Measurements from ENCODE around the gene PRPF4. TPM values are rescaled to one million over a fixed set of nuclear protein-coding genes. Genes with fewer than 3 reads are reported as not detected.

Gene PRPF4
- total RNA-seq, 3 donors from 2014 or later, result 13.2 to 18.4 (median 15.8) TPM

DNA sequence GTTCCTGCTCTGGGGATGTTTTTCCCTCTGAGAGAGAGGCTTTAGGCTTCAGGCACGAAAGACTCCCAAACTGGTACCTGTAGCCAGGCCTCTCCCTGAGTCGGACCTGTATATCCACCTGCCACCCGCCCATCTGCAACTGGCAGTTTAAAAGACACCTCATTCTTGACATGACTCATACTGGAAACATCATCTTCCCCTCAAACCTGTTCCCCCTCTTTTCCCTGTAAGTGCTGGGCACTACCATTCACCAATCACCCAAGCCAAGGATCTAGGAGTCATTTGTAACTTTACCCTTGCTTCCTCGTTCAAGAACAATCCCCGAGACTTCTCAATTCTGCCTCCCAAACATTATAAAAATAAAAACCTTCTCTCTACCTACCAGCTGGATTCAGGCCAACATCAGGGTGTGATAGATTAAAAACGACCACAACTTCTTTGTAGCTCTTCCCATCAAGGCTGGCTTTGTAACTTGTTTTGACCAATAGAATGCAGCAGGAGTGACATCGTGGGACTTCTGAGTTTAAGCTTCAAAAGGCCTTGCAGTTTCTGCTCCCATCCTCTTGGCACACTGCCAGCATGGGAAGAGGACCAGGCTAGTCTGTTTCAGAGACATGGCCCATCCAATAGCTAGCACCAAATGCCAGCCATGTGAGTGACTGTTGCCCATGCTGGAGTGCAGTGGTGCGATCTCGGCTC is 66.4 kb downstream of the PRPF4 start:
- Histone ChIP-seq H3K4me3 (no peak overlapping the region), H3K9me3 (no peaks in the 10 kb centered on the region), H3K36me3 (ENCODE audit: low read depth) (no peaks in the 10 kb centered on the region), H3K4me1 (ENCODE audit: low read depth) (peaks cover 12% of the 10 kb centered on the region)
- intact Hi-C loops (cut with DNase I, micrococcal nuclease), result no loop called here
- DNase-seq (peak in 1 of 3 donors; percentile 20), ATAC-seq (peak; percentile 29)
- TF ChIP-seq, protein P1, sequence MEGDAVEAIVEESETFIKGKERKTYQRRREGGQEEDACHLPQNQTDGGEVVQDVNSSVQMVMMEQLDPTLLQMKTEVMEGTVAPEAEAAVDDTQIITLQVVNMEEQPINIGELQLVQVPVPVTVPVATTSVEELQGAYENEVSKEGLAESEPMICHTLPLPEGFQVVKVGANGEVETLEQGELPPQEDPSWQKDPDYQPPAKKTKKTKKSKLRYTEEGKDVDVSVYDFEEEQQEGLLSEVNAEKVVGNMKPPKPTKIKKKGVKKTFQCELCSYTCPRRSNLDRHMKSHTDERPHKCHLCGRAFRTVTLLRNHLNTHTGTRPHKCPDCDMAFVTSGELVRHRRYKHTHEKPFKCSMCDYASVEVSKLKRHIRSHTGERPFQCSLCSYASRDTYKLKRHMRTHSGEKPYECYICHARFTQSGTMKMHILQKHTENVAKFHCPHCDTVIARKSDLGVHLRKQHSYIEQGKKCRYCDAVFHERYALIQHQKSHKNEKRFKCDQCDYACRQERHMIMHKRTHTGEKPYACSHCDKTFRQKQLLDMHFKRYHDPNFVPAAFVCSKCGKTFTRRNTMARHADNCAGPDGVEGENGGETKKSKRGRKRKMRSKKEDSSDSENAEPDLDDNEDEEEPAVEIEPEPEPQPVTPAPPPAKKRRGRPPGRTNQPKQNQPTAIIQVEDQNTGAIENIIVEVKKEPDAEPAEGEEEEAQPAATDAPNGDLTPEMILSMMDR (IDR thresholded peaks at IDR 0.05), result no peak

Other genes with a start within 250 kb of the PRPF4 start
- 1 to 10 TPM in 1 of 3 donors, under 1 TPM in 2; 0.43 to 2.7 (median 0.51) TPM for gene ZFP37, start 218.9 kb upstream of the PRPF4 start, total RNA-seq
- 10 to 100 TPM; 17.1 to 23.7 (median 17.8) TPM for gene SLC31A2, start 124.7 kb upstream of the PRPF4 start, total RNA-seq
- gene FKBP15, start 54.4 kb upstream of the PRPF4 start, total RNA-seq, result 10 to 100 TPM; 26.6 to 30.9 (median 26.8) TPM
- gene SLC31A1, start 54.1 kb upstream of the PRPF4 start, total RNA-seq, result 10 to 100 TPM; 26.5 to 63.7 (median 34.7) TPM
- gene CDC26, start 86 bp upstream of the PRPF4 start, total RNA-seq, result 10 to 100 TPM; 19.3 to 45.8 (median 25.9) TPM
- gene RNF183, start 27.7 kb downstream of the PRPF4 start, total RNA-seq, result 1 to 10 TPM in 2 of 3 donors, under 1 TPM in 1; 0.35 to 1.4 (median 1.1) TPM
- 1 to 10 TPM; 2.6 to 4.6 (median 3.3) TPM for gene WDR31, start 64.6 kb downstream of the PRPF4 start, total RNA-seq
- 10 to 100 TPM in 2 of 3 donors, 1 to 10 TPM in 1; 7.4 to 45.0 (median 26.7) TPM for gene BSPRY, start 73.9 kb downstream of the PRPF4 start, total RNA-seq
- gene HDHD3, start 101.3 kb downstream of the PRPF4 start, total RNA-seq, result 100 to 1,000 TPM in 2 of 3 donors, 10 to 100 TPM in 1; 75.7 to 148 (median 115) TPM
- gene ALAD, start 125.6 kb downstream of the PRPF4 start, total RNA-seq, result 10 to 100 TPM; 51.2 to 82.4 (median 56.3) TPM
- gene POLE3, start 135.0 kb downstream of the PRPF4 start, total RNA-seq, result 10 to 100 TPM; 22.2 to 31.0 (median 28.6) TPM
- gene C9orf43, start 135.1 kb downstream of the PRPF4 start, total RNA-seq, result under 1 TPM in 2 of 3 donors, not detected in 1; 0.20 to 0.55 TPM
- 10 to 100 TPM; 65.9 to 83.8 (median 70.7) TPM for gene RGS3, start 188.1 kb downstream of the PRPF4 start, total RNA-seq

Data from mucosa of descending colon (tissue), 3 donors.